H9 (cell line): Measurements from ENCODE around the gene BAIAP2L1. TPM values are rescaled to one million over a fixed set of nuclear protein-coding genes. Genes with fewer than 3 reads are reported as not detected.
A peak's percentile ranks its signal among the peaks of the same experiment; 100 is the strongest.

Experiments used
- DNase-seq: peaks from one replicate; pipeline ENCODE4 v3.0.0-alpha.2; 2017
- H2AFZ ChIP-seq: one replicate; pipeline ENCODE4 v1.6.1; 2013; ENCODE audit warnings: mild to moderate bottlenecking, low read length, control low read depth, moderate library complexity
- H2AK5ac ChIP-seq: 2 replicates; pipeline ENCODE4 v1.6.1; 2013; ENCODE audit warnings: low read length, control low read depth, mixed read lengths; ENCODE audit not compliant: insufficient read length
- H2BK120ac ChIP-seq: one replicate; pipeline ENCODE4 v1.6.1; 2013; ENCODE audit warnings: low read depth, mild to moderate bottlenecking, low read length, control low read depth, inconsistent platforms; ENCODE audit not compliant: poor library complexity, severe bottlenecking
- H2BK12ac ChIP-seq: 2 replicates; pipeline ENCODE4 v1.6.1; 2013; ENCODE audit warnings: low read length, control low read depth, mixed read lengths, low read depth; ENCODE audit not compliant: insufficient read length
- H2BK15ac ChIP-seq: 2 replicates; pipeline ENCODE4 v1.6.1; 2013; ENCODE audit warnings: low read depth, low read length, control low read depth
- H2BK20ac ChIP-seq: one replicate; pipeline ENCODE4 v1.6.1; 2013; ENCODE audit warnings: low read depth, mild to moderate bottlenecking, low read length, control low read depth, inconsistent platforms; ENCODE audit not compliant: poor library complexity, severe bottlenecking
- H2BK5ac ChIP-seq: 2 replicates; pipeline ENCODE4 v1.6.1; 2013; ENCODE audit warnings: low read length, control low read depth, mixed read lengths; ENCODE audit not compliant: insufficient read length
- H3K14ac ChIP-seq: 2 replicates; pipeline ENCODE4 v1.6.1; 2013; ENCODE audit warnings: low read length, control low read depth; ENCODE audit not compliant: insufficient read depth
- H3K18ac ChIP-seq: 2 replicates; pipeline ENCODE4 v1.6.1; 2013; ENCODE audit warnings: low read depth, mild to moderate bottlenecking, mixed read lengths, low read length, control low read depth; ENCODE audit not compliant: insufficient read length
- H3K23ac ChIP-seq: 2 replicates; pipeline ENCODE4 v1.6.1; 2013; ENCODE audit warnings: low read length, control low read depth, mixed read lengths, low read depth; ENCODE audit not compliant: insufficient read length
- H3K23me2 ChIP-seq: 2 replicates; pipeline ENCODE4 v1.6.1; 2013; ENCODE audit warnings: low read depth, mild to moderate bottlenecking, mixed read lengths, low read length, control low read depth; ENCODE audit not compliant: insufficient read length, poor library complexity, severe bottlenecking
- H3K27ac ChIP-seq: 2 replicates; pipeline ENCODE4 v1.5.1; 2013; ENCODE audit warnings: low read length, control low read depth, mixed read lengths, low read depth; ENCODE audit not compliant: insufficient read length
- H3K27me3 ChIP-seq: 2 replicates; pipeline ENCODE4 v1.6.1; 2013; ENCODE audit warnings: low read length, control low read depth, inconsistent platforms; ENCODE audit not compliant: insufficient read depth
- H3K4ac ChIP-seq: 2 replicates; pipeline ENCODE4 v1.6.1; 2013; ENCODE audit warnings: low read depth, mild to moderate bottlenecking, control low read depth, inconsistent platforms, low read length, moderate library complexity
- H3K4me1 ChIP-seq: 2 replicates; pipeline ENCODE4 v1.6.1; 2013; ENCODE audit warnings: low read length, control low read depth, inconsistent platforms; ENCODE audit not compliant: insufficient read depth
- H3K4me2 ChIP-seq: 2 replicates; pipeline ENCODE4 v1.6.1; 2013; ENCODE audit warnings: low read length, control low read depth, mixed read lengths; ENCODE audit not compliant: insufficient read length, insufficient read depth
- H3K56ac ChIP-seq: 2 replicates; pipeline ENCODE4 v1.6.1; 2013; ENCODE audit warnings: low read depth, mild to moderate bottlenecking, mixed read lengths, low read length, control low read depth; ENCODE audit not compliant: insufficient read length
- H3K79me1 ChIP-seq: 2 replicates; pipeline ENCODE4 v1.6.1; 2013; ENCODE audit warnings: low read depth, mild to moderate bottlenecking, moderate library complexity, low read length, control low read depth, inconsistent platforms; ENCODE audit not compliant: insufficient read depth, poor library complexity, severe bottlenecking
- H3K79me2 ChIP-seq: 2 replicates; pipeline ENCODE4 v1.6.1; 2013; ENCODE audit warnings: low read length, control low read depth, inconsistent platforms; ENCODE audit not compliant: insufficient read depth
- H3K9ac ChIP-seq: 2 replicates; pipeline ENCODE4 v1.6.1; 2013; ENCODE audit warnings: low read length, control low read depth, mixed read lengths; ENCODE audit not compliant: insufficient read length; ENCODE audit errors: extremely low read depth
- H3K9me3 ChIP-seq: one replicate; pipeline ENCODE4 v1.6.1; 2013; ENCODE audit warnings: low read depth, low read length, inconsistent platforms; ENCODE audit not compliant: control insufficient read depth
- H3T11ph ChIP-seq: one replicate; pipeline ENCODE4 v1.6.1; 2013; ENCODE audit warnings: mild to moderate bottlenecking, low read length, control low read depth, inconsistent platforms
- H4K20me1 ChIP-seq: one replicate; pipeline ENCODE4 v1.6.1; 2013; ENCODE audit not compliant: control insufficient read depth, insufficient read length, insufficient read depth
- H4K5ac ChIP-seq: 2 replicates; pipeline ENCODE4 v1.6.1; 2013; ENCODE audit warnings: low read depth, mild to moderate bottlenecking, mixed read lengths, low read length, control low read depth; ENCODE audit not compliant: insufficient read length
- H4K8ac ChIP-seq: replicated peaks from 2 replicates; pipeline ENCODE4 v1.6.1; 2013; ENCODE audit warnings: low read length, control low read depth, mixed read lengths, low read depth; ENCODE audit not compliant: insufficient read length
- H4K91ac ChIP-seq: 2 replicates; pipeline ENCODE4 v1.6.1; 2013; ENCODE audit warnings: low read depth, mild to moderate bottlenecking, moderate library complexity, mixed read lengths, low read length, control low read depth; ENCODE audit not compliant: insufficient read length
- H3K27ac Mint-ChIP-seq, 3 experiments: 2 replicates in 2 of 3; 3 replicates in 1 of 3; pipeline ENCODE4 v1.8.0; 2020 to 2021; ENCODE audit warnings: mixed read lengths in 3 of 3, mild to moderate bottlenecking in 1 of 3, moderate library complexity in 1 of 3
- H3K27me3 Mint-ChIP-seq: 2 replicates; pipeline ENCODE4 v1.8.0; 2021; ENCODE audit warnings: low read depth, mild to moderate bottlenecking, moderate library complexity, mixed read lengths
- H3K36me3 Mint-ChIP-seq, 3 experiments: 2 replicates in 2 of 3; 3 replicates in 1 of 3; pipeline ENCODE4 v1.8.0; 2020 to 2021; ENCODE audit warnings: low read depth in 3 of 3, mixed read lengths in 3 of 3; ENCODE audit not compliant: insufficient read depth in 1 of 3
- H3K4me1 Mint-ChIP-seq, 2 experiments: 2 replicates each; pipeline ENCODE4 v1.8.0; 2020; ENCODE audit warnings: mixed read lengths in 2 of 2
- H3K4me3 Mint-ChIP-seq, 2 experiments: 2 replicates in 1 of 2; 3 replicates in 1 of 2; pipeline ENCODE4 v1.8.0; 2020 to 2021; ENCODE audit warnings: mild to moderate bottlenecking in 2 of 2, mixed read lengths in 2 of 2, moderate library complexity in 1 of 2
- H3K9me3 Mint-ChIP-seq, 2 experiments: 2 replicates in 1 of 2; 3 replicates in 1 of 2; pipeline ENCODE4 v1.8.0; 2020; ENCODE audit warnings: mild to moderate bottlenecking in 2 of 2, mixed read lengths in 2 of 2, moderate library complexity in 1 of 2
- WGBS: extraction: QIAGEN DNeasy Blood & Tissue Kit; methylation state at CpG from one replicate; pipeline ENCODE4 v1.1.7; 2013; ENCODE audit warnings: missing lambda C conversion rate, low lambda C conversion rate, mixed read lengths; ENCODE audit not compliant: insufficient read length; ENCODE audit errors: extremely low coverage; 5-methylcytosine and 5-hydroxymethylcytosine counted together
- total RNA-seq: library from RNA; stranded (reverse); gene quantifications from 2 replicates; pipeline ENCODE4 v1.2.1, GENCODE V29; 2021
- TF ChIP-seq, protein P1 (sequence below): fragments of 200-600 bp; sonication (generic); conservative IDR thresholded peaks from 3 replicates; pipeline ENCODE4 v1.8.0; 2021; ENCODE audit warnings: antibody characterized with exemption, mild to moderate bottlenecking

The BAIAP2L1 gene
- total RNA-seq, 1 experiment from 2014 or later: 25.9 TPM

DNA sequence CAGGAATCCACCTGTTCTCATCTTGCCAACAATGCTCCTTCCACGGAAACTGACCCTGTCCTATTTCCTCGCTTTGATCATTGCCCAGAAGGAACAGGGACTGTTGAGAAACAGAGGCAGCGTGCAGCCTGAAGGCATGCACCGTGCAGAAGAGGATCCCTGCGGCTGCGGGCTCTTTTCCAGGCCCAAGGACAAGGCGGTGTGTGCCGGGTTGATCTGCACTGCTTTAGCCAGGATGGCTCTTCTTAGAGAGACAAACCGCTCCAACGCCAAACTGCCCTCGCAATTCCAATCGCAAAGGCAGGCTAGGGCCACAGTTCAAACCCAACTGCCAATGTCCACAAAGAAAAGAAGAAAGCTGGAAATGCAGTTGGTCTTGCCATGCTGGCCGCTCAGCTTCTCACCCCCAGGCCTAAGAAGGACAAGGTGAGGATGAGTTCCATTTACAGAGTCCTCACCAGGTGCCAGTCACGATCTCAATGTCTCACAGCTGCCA lies 92.9 kb downstream of the BAIAP2L1 start:
- Mint-ChIP-seq H3K9me3 (no peaks in the 10 kb centered on the region), H3K36me3 (peaks cover 34 to 81% (median 72%) of the 10 kb centered on the region in 3 experiments), H3K4me3 (peak overlapping the region in 1 of 2 experiments; percentile 53; a peak in 1 of 5 replicates), H3K4me1 (peaks cover 12 to 13% of the 10 kb centered on the region in 2 experiments), H3K27ac (0 out of 7 replicates have a peak overlapping the region, but pooled peaks of 1 of the 3 experiments have one; percentile 48), H3K27me3 (no peaks in the 10 kb centered on the region)
- TF ChIP-seq, protein P1, sequence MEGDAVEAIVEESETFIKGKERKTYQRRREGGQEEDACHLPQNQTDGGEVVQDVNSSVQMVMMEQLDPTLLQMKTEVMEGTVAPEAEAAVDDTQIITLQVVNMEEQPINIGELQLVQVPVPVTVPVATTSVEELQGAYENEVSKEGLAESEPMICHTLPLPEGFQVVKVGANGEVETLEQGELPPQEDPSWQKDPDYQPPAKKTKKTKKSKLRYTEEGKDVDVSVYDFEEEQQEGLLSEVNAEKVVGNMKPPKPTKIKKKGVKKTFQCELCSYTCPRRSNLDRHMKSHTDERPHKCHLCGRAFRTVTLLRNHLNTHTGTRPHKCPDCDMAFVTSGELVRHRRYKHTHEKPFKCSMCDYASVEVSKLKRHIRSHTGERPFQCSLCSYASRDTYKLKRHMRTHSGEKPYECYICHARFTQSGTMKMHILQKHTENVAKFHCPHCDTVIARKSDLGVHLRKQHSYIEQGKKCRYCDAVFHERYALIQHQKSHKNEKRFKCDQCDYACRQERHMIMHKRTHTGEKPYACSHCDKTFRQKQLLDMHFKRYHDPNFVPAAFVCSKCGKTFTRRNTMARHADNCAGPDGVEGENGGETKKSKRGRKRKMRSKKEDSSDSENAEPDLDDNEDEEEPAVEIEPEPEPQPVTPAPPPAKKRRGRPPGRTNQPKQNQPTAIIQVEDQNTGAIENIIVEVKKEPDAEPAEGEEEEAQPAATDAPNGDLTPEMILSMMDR: no peak
- Histone ChIP-seq H3K27ac (no peak overlapping the region), H3K23ac (no peak overlapping the region), H4K20me1 (peaks cover 2% of the 10 kb centered on the region), H2BK15ac (no peak overlapping the region), H3K79me2 (no peaks in the 10 kb centered on the region), H4K91ac (no peak overlapping the region), H3K4me1 (peaks cover 3% of the 10 kb centered on the region; the same call in 1 of the 2 replicates), H2BK120ac (no peak overlapping the region), H3K79me1 (no peaks in the 10 kb centered on the region), H2BK5ac (no peak overlapping the region), H3K4ac (no peak overlapping the region), H3K9ac (no peak overlapping the region), H3K14ac (no peak overlapping the region), H3K23me2 (no peaks in the 10 kb centered on the region), H3T11ph (no peak overlapping the region), H3K18ac (no peak overlapping the region), H3K4me2 (no peak overlapping the region), H2AFZ (no peak overlapping the region), H2AK5ac (no peak overlapping the region), H3K9me3 (no peaks in the 10 kb centered on the region), H4K8ac (no peak overlapping the region), H2BK12ac (no peak overlapping the region), H3K27me3 (no peaks in the 10 kb centered on the region), H2BK20ac (no peak overlapping the region), H3K56ac (no peak overlapping the region), H4K5ac (no peak overlapping the region)
- no CpG with 5 or more reads among the region's 14 CpGs for WGBS
- DNase-seq: no peak
